ENCODE data around the gene TBX20. TPM values are rescaled to one million over a fixed set of nuclear protein-coding genes. Genes with fewer than 3 reads are reported as not detected.
"Not testable (repeated sequence)": the region's sequence is repeated elsewhere in the genome, so short reads cannot be mapped to it uniquely, and the experiment has no call there.

The TBX20 gene
- total RNA-seq, 1 donor from 2014 or later: 14.2 TPM

GRCh38 chr7:35222445-35222844 is 31.5 kb downstream of the TBX20 start:
- DNase-seq (ENCODE audit: low spot score): not testable (repeated sequence)

GRCh38 chr7:35220176-35220575 is 33.7 kb downstream of the TBX20 start:
- not testable (repeated sequence) for DNase-seq (ENCODE audit: low spot score)

DNA sequence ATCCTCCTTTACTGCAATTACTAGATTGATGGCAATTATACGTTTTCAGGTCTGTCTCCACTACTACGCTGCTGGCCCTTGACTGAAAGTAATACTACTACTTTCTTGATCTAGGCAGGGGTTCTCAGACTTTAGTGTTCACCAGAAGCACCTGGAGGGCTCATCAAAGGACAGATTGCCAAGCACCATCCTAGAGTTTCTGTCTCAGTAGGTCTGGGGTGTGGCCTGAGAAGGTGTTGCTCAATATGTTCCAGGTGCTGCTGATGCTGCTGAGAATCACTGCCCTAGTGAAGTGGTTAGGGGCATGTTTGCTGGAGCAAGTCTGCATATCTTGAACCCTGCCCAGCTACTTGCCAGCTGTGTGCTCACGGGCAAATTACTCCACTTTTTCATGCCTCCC is 37.9 kb downstream of the TBX20 start:
- DNase-seq (ENCODE audit: low spot score): not testable (repeated sequence)

- DNase-seq (ENCODE audit: low spot score): not testable (repeated sequence)
Measured at GRCh38 chr7:35215063-35215462, 38.8 kb downstream of the TBX20 start.

GRCh38 chr7:35206924-35207323 is 47.0 kb downstream of the TBX20 start:
- DNase-seq (ENCODE audit: low spot score): not testable (repeated sequence)

DNA sequence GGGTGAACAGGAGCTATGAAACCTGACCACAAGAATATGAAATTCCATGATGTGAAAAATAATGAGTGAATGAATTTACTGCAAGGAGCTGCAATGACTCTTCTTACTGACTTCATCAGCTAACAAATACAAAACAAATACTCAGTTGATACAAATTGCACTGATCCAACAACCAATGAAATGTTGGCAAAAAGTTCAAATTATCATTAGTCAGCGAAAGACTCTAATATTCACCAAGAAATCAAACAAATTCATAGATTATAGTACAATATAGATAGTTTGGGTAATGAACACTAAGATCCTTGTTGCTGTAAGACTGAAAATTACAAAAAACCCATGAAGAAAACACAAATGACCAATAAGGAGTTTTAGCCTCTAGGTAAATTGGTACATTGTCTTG is 49.0 kb downstream of the TBX20 start:
- not testable (repeated sequence) for DNase-seq (ENCODE audit: low spot score)

GRCh38 chr7:35204031-35204430 is 49.9 kb downstream of the TBX20 start:
- not testable (repeated sequence) for DNase-seq (ENCODE audit: low spot score)

DNA sequence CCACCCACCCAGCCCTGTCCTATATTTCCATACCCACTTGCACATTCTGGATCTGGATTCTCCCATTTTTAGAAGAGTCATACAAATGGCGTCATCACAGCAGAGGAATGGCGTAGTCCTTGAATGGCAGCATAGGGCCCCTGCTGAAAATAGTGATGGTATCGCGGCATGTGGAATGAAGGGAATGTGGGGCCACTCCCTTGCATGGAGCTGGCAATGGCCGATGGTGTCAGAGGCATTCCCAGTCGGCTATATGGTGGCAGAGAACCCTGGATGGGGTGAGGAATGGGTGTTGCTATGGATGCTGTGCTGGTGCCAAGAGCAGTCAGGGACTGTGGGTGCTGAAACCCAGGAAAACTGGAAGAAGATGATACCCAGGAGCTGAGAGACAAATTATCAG is 51.5 kb downstream of the TBX20 start:
- not testable (repeated sequence) for DNase-seq (ENCODE audit: low spot score)

- DNase-seq (ENCODE audit: low spot score): not testable (repeated sequence)
Measured at GRCh38 chr7:35200170-35200569, 53.7 kb downstream of the TBX20 start.

DNA sequence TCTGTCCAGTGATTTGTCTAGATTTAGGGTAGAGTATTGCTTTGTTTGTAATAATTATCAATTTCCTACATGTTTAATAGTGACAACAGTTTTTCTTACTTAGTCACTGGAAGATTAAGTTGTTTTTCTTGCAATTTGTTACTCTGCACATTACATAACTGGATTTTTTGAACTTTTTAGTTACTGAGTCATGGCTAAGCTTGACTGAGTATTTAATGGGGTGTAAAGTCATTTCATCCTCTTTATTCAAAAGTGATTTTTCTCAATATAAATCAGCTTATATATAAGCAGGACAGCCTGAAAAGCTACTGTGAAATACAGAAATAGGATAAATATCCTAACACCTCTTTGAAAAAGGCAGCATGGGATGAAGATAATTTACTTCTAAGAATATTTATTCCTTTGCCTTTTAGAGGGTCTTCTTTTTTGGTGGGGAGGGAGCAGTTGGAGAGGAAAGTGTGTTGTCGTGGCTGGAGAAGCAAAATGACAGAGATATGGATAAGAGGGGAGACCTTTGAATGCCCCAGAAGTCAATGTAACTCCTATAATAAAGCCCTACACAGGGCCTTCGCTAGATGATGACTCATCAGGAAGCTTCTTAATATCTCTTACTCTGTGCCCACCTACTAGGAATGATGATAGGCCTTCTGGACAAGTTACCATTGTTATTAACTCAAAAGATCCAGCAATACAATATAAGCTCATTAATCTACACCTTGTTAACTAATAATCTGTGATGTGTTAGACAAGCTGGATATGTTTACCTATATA is 55.3 kb downstream of the TBX20 start:
- DNase-seq (ENCODE audit: low spot score): not testable (repeated sequence)

DNA sequence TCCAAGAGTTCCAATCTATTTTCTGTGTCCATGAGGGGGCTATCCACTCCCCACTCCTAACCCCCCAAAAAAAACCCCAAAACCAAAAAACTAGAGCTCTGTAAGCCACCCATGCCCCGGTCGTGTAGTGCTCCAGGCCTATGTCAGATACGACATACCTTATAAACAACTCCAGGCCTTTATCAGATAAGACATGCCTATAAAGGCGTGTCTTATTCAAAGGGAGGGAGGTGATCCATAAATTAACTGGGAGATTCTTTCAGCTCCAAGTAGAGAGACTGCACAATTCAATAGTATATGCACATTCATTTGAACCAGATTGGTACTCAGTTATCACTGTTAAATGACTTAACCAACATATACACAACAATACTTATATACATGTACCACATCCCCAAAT is 62.3 kb downstream of the TBX20 start:
- DNase-seq (ENCODE audit: low spot score): not testable (repeated sequence)

DNA sequence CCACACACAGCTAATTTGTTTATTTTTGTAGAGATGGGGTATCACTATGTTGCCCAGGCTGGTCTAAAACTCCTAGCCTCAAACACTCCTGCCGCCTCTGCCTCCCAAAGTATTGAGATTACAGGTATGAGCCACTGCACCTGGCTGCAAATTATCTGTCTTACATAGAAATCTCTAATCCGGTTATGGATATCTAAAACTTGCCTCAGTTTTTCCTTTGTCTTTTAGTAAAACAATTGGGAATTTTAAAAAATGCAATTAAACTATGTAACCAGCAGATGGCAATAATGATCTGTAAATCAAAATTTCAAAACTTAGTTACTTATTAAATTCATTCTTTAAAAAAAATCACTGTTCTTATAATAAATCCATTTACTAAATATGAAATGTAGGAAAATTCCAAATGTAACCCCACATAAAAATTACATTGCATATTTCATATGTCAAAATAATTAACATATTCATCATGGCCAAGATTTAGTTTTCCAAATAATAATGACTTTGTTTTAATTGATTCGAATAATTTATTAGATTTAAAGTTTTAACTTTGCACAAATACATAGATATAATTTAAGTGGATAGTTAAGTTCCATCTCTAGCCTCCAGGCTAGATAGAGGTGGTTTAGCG is 63.6 kb downstream of the TBX20 start:
- DNase-seq (ENCODE audit: low spot score): not testable (repeated sequence)

DNA sequence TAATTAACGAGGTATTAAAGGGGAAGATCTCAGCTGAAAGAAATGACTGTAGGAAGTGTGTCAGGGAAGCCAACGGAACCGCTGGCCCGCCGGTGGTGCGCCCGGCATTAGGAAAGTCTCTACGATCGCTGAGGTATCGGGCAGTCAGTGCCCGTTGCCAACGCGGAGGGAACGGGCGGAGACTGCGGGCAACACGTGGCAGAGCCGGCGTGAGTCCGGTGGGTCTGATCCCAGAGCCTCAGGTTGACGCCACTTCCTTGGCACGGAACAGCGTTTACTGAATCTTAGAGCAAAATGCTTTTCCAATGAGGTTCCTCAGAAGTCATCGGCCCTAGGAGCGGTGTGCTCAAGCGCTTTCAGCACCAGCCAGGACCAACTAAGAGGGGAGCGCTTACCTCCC is 67.1 kb downstream of the TBX20 start:
- DNase-seq (ENCODE audit: low spot score): peak; percentile 37

DNA sequence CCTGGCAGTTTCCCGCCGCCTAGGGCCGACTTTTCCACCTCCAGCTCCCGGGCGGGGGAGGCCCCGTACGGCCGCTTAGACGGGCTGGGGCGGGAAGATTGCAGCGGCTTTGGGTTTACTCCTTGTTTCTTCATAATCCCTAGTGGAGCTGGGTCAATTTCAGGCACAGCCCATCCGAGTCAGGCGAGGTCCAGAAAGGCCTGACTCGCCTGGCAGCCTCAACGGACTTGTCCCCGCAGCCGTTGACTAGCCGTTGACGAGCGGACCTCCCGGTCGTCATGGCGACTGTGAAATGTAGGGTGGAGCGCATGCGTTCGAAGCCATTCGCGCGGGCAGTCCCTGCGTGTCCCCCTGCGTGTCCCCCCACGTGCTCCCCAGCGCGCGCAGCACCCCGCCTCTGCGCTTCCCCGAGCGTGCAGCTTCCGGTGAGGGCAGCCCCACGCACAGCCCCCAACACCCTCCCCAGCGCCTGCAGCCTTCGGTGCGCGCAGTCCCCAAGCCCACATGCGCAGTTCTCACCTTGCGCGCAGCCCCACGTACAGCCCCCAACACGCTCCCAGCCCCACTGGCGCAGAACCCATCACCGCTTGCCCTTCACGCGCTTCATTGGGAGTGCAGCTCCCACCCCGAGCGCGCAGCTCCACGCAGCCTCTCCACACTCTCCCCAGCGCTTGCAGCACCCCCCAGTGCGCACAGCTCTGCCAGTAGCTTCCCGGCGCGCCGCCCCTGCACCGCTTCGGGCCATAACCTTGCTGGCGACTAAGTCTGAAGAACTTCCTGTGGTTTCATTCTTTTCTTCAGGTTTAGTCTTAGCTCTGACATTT is 67.8 kb downstream of the TBX20 start:
- DNase-seq (ENCODE audit: low spot score): peak; percentile 62

DNA sequence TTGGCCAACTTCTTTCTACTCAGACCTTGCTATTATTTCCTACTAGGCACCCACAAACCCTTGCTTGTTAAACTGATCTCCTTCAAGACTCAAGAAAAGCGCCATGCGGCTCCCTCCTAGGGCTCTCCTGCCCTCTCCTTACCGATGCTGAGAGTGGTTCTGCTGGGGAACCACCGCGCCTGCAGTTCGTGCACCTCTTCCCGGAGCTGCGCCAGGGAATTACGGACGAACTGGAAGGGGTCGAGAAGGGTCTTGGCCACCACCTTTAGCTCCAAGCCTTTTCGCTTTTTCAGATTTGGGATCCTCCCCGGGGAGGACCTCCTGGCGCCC is 68.4 kb downstream of the TBX20 start:
- DNase-seq (ENCODE audit: low spot score): not testable (repeated sequence)

DNA sequence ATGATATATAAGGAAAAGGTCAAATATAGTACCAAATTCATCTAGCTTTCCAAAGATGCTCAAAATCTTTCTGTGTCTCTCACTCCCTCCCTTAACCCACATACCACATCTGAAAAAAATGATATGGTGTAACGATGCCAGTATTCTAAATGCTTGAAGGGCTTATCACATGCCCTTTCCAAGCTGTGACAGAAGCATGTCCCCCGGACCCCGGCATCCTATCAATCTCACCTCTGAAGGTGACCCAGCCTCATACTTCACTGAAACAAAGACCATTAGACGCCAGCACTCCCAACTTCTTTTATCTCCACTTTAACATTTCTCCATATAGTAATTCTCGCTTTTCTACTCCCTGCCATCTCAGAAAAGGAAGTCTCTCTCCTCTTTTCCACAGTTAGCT is 68.9 kb downstream of the TBX20 start:
- not testable (repeated sequence) for DNase-seq (ENCODE audit: low spot score)

DNA sequence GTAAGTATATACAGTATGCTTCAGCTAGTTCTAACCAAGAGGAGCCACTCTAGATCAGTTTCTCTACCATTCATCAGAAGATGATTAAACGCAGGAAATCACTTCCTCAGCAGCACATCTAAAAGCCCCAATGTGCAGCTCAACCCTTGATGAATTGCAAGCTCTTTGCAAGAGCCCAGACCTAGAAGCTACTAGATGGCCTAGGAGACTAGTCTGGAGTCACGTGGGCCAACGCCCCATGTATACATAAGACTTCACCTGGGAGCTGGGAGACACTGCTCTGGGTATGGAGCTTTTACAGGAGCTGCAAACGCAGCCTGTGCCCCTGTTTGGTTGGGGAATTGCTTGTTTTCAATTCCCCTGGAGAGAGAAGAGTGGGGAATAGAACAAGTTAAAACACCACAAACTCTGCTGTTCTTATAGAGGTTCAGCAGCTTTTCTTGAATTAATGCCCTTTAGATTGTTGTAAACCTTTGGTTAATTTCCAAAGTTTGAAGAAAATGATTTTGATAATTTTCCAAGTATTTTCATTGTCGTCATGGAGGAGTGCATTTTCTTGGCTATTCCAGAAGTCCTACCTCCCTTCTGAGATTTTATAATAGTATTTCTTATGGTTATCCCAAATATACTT is 69.9 kb downstream of the TBX20 start:
- DNase-seq (ENCODE audit: low spot score): not testable (repeated sequence)

- not testable (repeated sequence) for DNase-seq (ENCODE audit: low spot score)
Measured at GRCh38 chr7:35180665-35181064, 73.2 kb downstream of the TBX20 start.

- DNase-seq (ENCODE audit: low spot score): not testable (repeated sequence)
Measured at GRCh38 chr7:35173176-35173575, 80.7 kb downstream of the TBX20 start.

GRCh38 chr7:35172131-35172530 is 81.8 kb downstream of the TBX20 start:
- not testable (repeated sequence) for DNase-seq (ENCODE audit: low spot score)

- DNase-seq (ENCODE audit: low spot score): not testable (repeated sequence)
Measured at GRCh38 chr7:35167658-35168057, 86.2 kb downstream of the TBX20 start.

DNA sequence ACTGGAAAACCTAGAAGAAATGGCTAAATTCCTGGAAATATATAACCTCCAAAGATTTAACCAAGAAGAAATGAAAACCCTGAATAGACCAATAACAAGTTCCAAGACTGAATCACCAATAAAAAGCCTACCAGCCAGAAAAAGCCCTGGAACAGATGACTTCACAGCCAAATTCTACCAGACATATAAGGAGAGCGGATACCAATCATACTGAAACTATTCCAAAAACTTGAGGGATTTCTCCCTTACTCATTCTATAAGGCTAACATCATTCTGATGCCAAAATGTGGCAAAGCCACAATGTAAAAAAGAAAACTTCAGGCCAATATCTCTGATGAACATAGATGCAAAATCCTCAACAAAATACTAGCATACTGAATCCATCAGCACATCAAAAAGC is 86.7 kb downstream of the TBX20 start:
- DNase-seq (ENCODE audit: low spot score): not testable (repeated sequence)

All from umbilical cord (tissue), 2 donors.